Hematopoietic multipotent progenitor cell (in vitro differentiated cells): ENCODE results near the gene GFAP. TPM values are rescaled to one million over a fixed set of nuclear protein-coding genes. Genes with fewer than 3 reads are reported as not detected.

Source experiments
- DNase-seq, 3 donors: peaks; one replicate each; pipeline ENCODE4 v3.0.0-alpha.2; 2011 to 2015; ENCODE audit warnings: low read depth in 2 of 3, low spot score in 2 of 3
- small RNA-seq: library from RNA; depleted of rRNA; stranded (forward); fragments of <200 nt; gene quantifications from one replicate; pipeline ENCODE3, GENCODE V24; 2012
- total RNA-seq: library from RNA; depleted of rRNA; stranded (reverse); fragments of >200 nt; gene quantifications from one replicate; pipeline ENCODE4 v1.2.3, GENCODE V29; 2012

The GFAP gene
- total RNA-seq, 1 donor = not detected

DNA sequence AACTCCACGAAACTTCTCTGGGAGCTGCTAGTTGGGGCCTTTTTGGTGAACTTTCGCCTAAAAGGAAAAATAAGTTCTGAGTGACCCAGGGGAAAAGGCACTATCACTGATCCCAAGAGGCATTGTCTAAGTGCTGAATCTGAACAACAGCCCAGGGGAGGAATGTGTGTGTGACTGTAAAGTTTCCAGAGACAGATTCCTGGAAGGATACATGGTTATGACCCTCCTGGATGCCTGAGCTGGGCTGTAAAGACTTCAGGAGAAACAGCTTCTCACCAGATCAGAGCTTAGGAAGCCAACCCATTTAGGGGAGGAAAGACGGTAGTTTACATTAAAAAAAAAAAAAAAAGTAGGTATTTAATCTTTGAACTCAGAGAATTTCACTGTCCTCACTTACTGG, 47.5 kb downstream of the GFAP start:
- no peak for DNase-seq

DNA sequence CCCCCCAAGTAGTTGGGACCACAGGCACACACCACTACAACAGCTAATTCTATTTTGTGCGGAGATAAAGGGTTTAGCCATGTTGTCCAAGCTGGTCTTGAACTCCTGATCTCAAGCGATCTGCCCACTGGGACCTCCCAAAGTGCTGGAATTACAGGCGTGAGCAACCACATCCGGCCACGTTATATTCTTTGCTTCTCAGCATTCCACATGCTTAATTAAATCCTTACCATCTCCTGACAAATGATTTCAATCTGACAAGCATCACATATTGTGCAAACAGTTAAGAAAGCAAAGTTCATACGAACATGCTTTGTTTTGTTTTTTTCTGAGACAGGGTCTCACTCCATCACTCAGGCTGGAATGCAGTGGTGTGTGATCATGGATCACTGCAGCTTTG, 49.4 kb downstream of the GFAP start:
- DNase-seq = no peak

DNA sequence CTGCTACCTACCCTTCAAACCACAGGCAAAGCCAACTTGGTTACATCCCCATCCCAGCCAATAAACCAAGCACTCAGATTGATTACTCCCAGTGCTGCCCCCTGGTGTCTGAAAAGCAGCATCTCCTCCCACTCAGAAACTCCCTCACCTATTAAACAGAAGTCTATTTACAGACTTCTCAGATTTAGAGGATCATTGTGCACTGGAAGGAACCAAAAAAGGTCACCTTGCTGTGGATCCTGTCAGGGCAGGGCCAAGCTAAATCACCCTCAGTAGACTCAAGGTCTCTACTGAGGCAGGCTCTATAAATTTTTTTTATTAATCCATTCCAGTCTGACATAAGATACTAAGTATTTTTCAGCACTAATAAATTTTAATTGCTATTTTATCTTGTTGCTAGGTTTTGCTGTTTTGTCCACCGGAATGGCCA, 50.1 kb downstream of the GFAP start:
- DNase-seq = peak; percentile 59 to 78 (median 65)

DNA sequence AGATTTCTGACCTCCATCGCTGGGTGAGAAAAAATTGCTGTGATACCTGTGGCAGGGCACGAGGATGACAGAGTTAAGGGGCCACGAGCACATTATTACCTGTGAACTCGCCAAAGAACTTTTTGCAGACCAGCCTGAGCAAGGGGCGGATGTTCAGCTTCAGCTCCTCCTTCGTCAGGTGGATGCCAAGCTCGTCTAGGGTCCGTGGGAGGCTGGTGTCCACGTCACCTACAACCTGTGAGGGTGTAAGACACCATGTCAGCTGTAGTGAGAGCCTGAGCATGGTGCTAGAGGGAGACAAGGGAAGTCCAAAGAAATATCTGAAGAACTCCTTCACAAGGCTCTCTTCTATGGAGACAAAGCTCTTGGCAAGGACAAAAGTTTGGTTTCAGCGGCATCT, 50.5 kb downstream of the GFAP start:
- DNase-seq = no peak

DNA sequence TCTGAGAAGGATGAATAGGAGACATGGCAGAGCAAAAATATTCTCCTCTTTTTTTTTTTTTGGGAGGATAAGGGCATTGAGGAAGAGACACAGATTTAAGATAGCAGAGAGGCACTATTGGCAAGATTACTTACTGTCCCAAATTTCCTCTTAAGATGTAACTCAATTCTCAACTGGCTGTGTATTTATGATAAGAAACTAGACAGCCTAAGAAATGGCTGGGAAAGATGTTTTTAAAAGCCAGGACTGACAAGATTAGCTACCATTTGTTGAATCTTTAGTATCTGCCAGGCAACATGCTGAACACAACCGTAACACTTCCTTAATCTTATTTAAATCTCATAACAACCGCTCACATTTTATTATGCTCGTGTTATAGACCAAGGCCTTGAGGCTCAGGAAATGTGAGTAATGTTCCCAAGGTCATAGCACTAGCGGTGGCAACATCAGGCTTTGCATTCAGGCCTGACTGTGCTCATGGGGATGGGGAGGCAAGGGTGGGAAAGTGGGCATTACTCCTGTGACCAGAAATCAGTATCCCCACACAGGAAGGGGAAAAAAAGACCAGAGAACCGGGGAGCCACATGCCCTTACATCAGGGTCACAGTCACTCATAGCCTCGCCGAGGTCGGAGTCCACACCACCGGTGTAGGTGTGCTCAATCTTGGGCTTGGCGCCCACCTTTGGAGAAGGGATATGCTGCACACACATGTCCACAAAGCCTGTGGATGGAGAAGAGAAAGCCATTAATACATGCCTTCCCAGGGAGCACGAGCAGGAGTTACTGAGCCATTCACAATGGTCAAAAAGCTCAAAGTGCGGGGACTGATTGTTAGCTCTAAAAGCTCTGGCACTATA, 52.0 kb downstream of the GFAP start:
- no peak for DNase-seq

DNA sequence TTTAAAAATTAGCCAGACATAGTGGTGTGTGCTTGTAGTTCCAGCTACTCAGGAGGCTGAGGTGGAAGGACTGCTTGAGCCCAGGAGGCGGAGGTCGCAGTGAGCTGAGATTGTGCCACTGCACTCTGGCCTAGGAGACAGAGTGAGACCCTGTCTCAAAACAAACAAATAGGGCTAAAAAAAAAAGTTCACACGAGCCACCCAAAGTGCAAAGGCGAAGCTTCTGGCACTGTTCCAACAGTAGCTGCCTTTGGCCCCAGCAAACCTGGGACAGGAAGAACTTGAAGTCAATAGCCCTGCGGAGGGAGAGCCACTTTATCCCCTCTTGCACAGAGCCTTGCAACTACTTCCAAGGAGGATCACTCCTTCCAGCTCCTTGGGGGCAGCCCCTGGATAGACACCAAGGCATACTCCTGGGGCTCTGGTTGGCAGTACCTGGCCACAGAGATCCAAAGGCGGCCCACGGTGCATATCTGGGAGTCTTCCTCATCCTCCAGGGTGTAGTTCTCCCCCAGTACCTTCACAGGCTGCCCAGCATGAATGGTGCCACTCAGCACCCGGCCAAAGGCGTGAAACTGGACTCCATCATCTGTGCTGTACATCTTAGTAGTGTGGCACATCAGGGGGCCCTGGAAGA, 52.9 kb downstream of the GFAP start:
- no peak for DNase-seq

DNA sequence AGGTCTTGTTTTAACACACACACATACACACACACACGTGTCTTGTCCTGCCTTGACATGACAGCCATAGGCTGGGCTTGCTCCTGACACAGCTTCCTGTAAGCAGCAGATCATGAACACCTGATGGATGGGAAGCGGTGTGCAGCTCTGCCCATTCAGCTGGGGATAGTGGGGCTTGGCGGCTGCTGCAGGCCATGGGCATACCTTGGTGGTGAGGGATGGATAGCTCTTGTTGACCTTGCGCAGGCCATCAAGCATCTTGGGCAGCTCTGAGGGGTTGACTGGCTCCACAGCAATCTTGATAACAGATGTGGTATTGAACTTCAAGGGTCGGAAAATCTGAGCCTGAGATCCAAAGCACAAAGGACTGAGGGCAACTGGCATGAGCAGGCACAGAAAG, 55.6 kb downstream of the GFAP start:
- DNase-seq = no peak

DNA sequence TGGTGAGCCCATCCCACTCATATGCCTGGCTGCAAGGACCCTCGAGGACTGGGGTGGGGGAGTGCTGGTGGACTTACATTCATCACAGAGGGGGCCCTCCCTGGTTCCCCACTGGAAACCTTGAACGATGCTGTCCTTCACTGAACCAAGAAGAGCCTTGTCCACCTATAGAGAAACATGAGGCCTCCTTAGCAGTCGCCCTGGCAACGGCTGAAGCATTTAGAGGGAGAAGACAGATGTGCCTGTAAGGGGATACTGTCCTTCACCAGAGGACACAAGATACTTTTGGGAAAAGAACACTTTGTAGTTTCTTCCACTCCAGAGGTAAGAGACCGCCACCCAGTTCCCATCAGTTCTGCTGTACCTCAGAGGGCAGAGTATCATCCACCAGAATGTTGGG, 61.1 kb downstream of the GFAP start:
- DNase-seq = no peak

Small RNA genes within 50 kb of the gene (small RNA-seq; reads per million reads assigned to genes)
- gene CCDC103 (not detected), gene MIR6783 (0.68 reads per million, percentile 7 among the genes with 10 or more reads in this experiment), gene RN7SL405P (not detected)

Other genes with a start within 250 kb of the GFAP start
- 7.5 TPM for gene CCDC43, start 225.7 kb downstream of the GFAP start, total RNA-seq
- gene DBF4B, start 206.8 kb downstream of the GFAP start, total RNA-seq = 4.8 TPM
- 1.6 TPM for gene ADAM11, start 156.5 kb downstream of the GFAP start, total RNA-seq
- gene GJC1, start 85.2 kb downstream of the GFAP start, total RNA-seq = under 0.01 TPM
- not detected for gene HIGD1B, start 67.6 kb downstream of the GFAP start, total RNA-seq
- gene EFTUD2, start 16.1 kb downstream of the GFAP start, total RNA-seq = 121 TPM
- gene KIF18B, start 32.3 kb upstream of the GFAP start, total RNA-seq = 0.81 TPM
- not detected for gene C1QL1, start 52.8 kb upstream of the GFAP start, total RNA-seq
- 98.8 TPM for gene DCAKD, start 136.1 kb upstream of the GFAP start, total RNA-seq
- 46.0 TPM for gene NMT1, start 145.8 kb upstream of the GFAP start, total RNA-seq
- 8.1 TPM for gene PLCD3, start 217.0 kb upstream of the GFAP start, total RNA-seq
- 13.2 TPM for gene ACBD4, start 220.2 kb upstream of the GFAP start, total RNA-seq
- 10.2 TPM for gene HEXIM1, start 233.0 kb upstream of the GFAP start, total RNA-seq
- gene HEXIM2, start 246.4 kb upstream of the GFAP start, total RNA-seq = 7.0 TPM